A673 (cell line): ENCODE measurements around the gene ANKRD44.

Experiments
- EZH2 ChIP-seq: fragments of 200-600 bp; sonication (generic); IDR thresholded peaks from 2 replicates; pipeline ENCODE4 v1.6.1; 2017; ENCODE audit warnings: borderline replicate concordance, low read depth, mild to moderate bottlenecking, mixed read lengths, antibody characterized with exemption, low read length; ENCODE audit not compliant: poor library complexity, severe bottlenecking
- TF ChIP-seq, protein P1 (sequence below): fragments of 300-800, 200-600 bp; sonication (generic); conservative IDR thresholded peaks from 2 replicates; pipeline ENCODE4 v1.5.1; 2017; ENCODE audit warnings: low read depth, mild to moderate bottlenecking, antibody characterized with exemption, low read length, moderate library complexity, mixed read lengths

GRCh38 chr2:197128126-197128525 lies 182.5 kb downstream of the ANKRD44 start:
- TF ChIP-seq, protein P1, sequence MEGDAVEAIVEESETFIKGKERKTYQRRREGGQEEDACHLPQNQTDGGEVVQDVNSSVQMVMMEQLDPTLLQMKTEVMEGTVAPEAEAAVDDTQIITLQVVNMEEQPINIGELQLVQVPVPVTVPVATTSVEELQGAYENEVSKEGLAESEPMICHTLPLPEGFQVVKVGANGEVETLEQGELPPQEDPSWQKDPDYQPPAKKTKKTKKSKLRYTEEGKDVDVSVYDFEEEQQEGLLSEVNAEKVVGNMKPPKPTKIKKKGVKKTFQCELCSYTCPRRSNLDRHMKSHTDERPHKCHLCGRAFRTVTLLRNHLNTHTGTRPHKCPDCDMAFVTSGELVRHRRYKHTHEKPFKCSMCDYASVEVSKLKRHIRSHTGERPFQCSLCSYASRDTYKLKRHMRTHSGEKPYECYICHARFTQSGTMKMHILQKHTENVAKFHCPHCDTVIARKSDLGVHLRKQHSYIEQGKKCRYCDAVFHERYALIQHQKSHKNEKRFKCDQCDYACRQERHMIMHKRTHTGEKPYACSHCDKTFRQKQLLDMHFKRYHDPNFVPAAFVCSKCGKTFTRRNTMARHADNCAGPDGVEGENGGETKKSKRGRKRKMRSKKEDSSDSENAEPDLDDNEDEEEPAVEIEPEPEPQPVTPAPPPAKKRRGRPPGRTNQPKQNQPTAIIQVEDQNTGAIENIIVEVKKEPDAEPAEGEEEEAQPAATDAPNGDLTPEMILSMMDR = no peak
- TF ChIP-seq EZH2 = no peak
